Measurements from ENCODE around the gene TTLL1.
"Not testable (repeated sequence)": the region's sequence is repeated elsewhere in the genome, so short reads cannot be mapped to it uniquely, and the experiment has no call there.

Gene TTLL1

DNA sequence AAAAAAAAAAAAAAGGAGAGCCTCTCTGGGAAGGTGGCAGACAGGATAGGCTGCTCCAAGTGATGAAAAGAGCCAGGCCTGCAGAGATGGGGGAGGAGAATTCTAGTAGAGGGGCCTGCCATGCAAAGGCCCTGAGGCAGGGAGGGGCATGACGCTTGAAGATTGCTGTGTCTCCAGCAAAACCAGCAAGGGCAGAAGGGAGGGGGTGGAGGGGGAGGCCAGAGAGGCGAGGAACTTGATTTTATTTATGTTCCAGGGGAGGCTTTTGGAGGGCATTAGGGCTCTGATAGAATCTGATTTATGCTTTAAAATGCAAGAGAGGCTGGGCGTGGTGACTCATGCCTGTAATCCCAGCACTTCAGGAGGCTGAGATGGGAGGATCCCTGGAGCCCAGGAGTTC lies 57.6 kb downstream of the TTLL1 start:
- H3K36me3 ChIP-seq (ENCODE audit: control insufficient read depth, insufficient read depth, low read length), result no peaks in the 10 kb centered on the region
- no peaks in the 10 kb centered on the region for H3K27me3 ChIP-seq (replicated peaks; ENCODE audit: control insufficient read depth, insufficient read depth, low read length)
- TF ChIP-seq, protein P1, sequence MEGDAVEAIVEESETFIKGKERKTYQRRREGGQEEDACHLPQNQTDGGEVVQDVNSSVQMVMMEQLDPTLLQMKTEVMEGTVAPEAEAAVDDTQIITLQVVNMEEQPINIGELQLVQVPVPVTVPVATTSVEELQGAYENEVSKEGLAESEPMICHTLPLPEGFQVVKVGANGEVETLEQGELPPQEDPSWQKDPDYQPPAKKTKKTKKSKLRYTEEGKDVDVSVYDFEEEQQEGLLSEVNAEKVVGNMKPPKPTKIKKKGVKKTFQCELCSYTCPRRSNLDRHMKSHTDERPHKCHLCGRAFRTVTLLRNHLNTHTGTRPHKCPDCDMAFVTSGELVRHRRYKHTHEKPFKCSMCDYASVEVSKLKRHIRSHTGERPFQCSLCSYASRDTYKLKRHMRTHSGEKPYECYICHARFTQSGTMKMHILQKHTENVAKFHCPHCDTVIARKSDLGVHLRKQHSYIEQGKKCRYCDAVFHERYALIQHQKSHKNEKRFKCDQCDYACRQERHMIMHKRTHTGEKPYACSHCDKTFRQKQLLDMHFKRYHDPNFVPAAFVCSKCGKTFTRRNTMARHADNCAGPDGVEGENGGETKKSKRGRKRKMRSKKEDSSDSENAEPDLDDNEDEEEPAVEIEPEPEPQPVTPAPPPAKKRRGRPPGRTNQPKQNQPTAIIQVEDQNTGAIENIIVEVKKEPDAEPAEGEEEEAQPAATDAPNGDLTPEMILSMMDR (IDR thresholded peaks at IDR 0.05; ENCODE audit: insufficient read depth, low read length, poor library complexity, severe bottlenecking), result no peak
- no peak overlapping the region for H3K4me3 ChIP-seq (replicated peaks; ENCODE audit: low read depth, low read length)
- no peak for DNase-seq (ENCODE audit: extremely low read depth, insufficient read length)

DNA sequence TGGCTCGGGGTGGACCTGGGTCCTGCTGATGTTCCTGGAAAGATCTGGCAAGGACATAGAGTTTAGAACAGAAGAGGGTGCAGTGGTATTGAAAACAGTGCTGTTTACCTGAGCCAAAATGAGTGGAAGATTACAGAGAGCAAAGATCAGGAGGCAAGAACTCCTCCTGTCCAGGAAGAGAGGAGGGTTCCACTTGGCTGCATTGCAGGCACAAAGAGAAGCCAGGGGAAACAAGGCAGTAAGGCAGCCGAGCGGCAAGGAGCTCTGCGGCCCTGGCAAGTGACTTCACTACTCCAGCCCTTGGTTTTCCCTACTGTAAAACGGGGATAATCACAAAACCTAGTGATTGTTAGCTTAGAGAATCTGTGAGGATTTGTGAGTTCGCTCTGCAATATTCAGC lies 70.6 kb downstream of the TTLL1 start:
- TF ChIP-seq, protein P1 (IDR thresholded peaks at IDR 0.05; ENCODE audit: insufficient read depth, low read length, poor library complexity, severe bottlenecking), result no peak
- no peak for DNase-seq (ENCODE audit: extremely low read depth, insufficient read length)
- Histone ChIP-seq H3K36me3 (ENCODE audit: control insufficient read depth, insufficient read depth, low read length) (no peaks in the 10 kb centered on the region), H3K4me3 (replicated peaks; ENCODE audit: low read depth, low read length) (no peak overlapping the region), H3K27me3 (replicated peaks; ENCODE audit: control insufficient read depth, insufficient read depth, low read length) (no peaks in the 10 kb centered on the region)

DNA sequence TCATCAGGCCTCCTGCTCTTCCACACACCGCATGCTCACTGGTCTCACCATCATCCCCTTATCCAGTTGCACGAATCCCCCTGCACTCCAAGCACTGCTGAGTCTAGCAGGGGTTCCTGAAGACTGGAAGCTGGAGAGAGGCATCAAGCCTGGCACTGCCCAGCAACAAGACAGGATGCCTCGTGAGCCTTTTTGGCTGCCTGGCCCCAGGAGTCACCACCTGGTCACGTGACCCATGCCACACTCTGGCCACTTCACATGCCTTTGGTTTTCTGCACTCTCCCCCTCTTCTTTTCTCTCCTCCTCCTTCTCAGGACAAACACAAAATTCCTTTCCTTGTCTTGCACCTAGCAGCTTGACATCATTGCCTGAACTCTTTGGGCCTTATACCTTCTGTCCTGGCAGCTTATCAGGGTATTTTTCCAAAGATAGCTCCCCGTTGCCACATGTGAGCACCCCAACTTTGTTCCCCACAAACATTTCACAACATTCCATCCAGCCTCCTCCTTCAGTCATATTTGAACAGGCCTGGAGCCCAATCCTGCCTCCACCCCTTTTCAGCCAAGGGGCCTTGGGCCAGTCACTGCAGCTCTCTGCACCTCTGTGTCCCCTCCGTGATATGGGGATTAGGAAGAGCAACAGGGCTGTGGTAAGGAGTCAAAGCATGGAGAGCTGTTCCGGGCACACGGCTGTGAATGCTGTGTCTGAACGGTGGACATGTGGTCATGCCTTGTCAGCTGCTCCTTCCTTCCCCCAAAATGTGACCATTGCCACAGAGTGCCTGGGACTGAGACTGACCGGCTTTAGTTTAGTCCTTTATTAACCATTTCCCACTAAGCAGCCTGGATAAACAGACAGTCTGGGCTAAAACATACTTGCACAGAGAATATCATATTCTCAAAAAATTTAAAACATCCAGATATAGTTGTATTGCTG lies 71.4 kb downstream of the TTLL1 start:
- Histone ChIP-seq H3K36me3 (ENCODE audit: control insufficient read depth, insufficient read depth, low read length) (no peaks in the 10 kb centered on the region), H3K4me3 (replicated peaks; ENCODE audit: low read depth, low read length) (no peak overlapping the region), H3K27me3 (replicated peaks; ENCODE audit: control insufficient read depth, insufficient read depth, low read length) (no peaks in the 10 kb centered on the region)
- TF ChIP-seq, protein P1 (IDR thresholded peaks at IDR 0.05; ENCODE audit: insufficient read depth, low read length, poor library complexity, severe bottlenecking), result no peak
- DNase-seq (ENCODE audit: extremely low read depth, insufficient read length), result no peak

DNA sequence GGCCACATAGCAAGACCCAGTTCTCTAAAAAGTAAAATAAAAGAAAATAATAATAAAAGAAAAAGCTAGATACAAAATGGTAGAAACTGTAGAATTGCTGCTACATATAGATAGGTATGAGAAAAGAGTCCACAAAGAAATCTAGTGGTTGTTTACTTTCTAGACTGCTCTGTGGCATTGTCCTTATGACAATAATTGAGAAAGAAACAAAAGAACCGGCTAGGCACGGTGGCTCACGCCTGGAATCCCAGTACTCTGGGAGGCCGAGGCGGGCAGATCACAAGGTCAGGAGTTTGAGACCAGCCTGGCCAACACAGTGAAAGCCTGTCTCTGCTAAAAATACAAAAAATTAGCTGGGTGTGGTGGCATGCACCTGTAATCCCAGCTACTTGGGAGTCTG lies 73.0 kb downstream of the TTLL1 start:
- H3K27me3 ChIP-seq (replicated peaks; ENCODE audit: control insufficient read depth, insufficient read depth, low read length); DNase-seq (ENCODE audit: extremely low read depth, insufficient read length); H3K4me3 ChIP-seq (replicated peaks; ENCODE audit: low read depth, low read length); H3K36me3 ChIP-seq (ENCODE audit: control insufficient read depth, insufficient read depth, low read length): not testable (repeated sequence)

DNA sequence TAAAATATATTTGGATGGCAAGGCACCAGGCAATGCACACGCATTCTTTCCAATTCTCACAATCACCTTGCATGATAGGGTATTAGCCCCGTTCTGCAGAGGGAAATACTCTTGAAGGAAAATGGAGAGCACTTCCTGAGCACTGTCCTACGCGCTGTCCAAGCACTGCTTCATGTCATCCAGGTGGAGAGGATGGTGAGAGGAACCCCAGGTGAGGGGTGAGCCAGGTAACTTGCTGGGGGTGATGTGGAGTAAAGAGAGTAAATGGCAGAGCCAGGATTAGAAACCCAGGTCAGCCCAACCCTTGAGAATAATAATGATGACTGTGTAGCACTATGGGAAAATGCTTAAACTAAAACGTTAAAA lies 73.5 kb downstream of the TTLL1 start:
- no peak for DNase-seq (ENCODE audit: extremely low read depth, insufficient read length)
- peak overlapping the region; percentile 71 for H3K4me3 ChIP-seq (replicated peaks; ENCODE audit: low read depth, low read length)

More for the DNA sequence above, 73.5 kb downstream of the TTLL1 start:
- TF ChIP-seq, protein P1 (IDR thresholded peaks at IDR 0.05; ENCODE audit: insufficient read depth, low read length, poor library complexity, severe bottlenecking), result no peak
- H3K36me3 ChIP-seq (ENCODE audit: control insufficient read depth, insufficient read depth, low read length), result no peaks in the 10 kb centered on the region
- H3K27me3 ChIP-seq (replicated peaks; ENCODE audit: control insufficient read depth, insufficient read depth, low read length), result no peaks in the 10 kb centered on the region
